ENCODE measurements around the gene SLIT3.

- TF ChIP-seq REST (IDR thresholded peaks at IDR 0.05; ENCODE audit: low read depth): no peak
- TF ChIP-seq EGR1 (IDR thresholded peaks at IDR 0.05; ENCODE audit: low read depth): no peak
- TF ChIP-seq EZH2 (IDR thresholded peaks at IDR 0.05): no peak
- TF ChIP-seq JUND (IDR thresholded peaks at IDR 0.05): no peak
- TF ChIP-seq, protein P1, sequence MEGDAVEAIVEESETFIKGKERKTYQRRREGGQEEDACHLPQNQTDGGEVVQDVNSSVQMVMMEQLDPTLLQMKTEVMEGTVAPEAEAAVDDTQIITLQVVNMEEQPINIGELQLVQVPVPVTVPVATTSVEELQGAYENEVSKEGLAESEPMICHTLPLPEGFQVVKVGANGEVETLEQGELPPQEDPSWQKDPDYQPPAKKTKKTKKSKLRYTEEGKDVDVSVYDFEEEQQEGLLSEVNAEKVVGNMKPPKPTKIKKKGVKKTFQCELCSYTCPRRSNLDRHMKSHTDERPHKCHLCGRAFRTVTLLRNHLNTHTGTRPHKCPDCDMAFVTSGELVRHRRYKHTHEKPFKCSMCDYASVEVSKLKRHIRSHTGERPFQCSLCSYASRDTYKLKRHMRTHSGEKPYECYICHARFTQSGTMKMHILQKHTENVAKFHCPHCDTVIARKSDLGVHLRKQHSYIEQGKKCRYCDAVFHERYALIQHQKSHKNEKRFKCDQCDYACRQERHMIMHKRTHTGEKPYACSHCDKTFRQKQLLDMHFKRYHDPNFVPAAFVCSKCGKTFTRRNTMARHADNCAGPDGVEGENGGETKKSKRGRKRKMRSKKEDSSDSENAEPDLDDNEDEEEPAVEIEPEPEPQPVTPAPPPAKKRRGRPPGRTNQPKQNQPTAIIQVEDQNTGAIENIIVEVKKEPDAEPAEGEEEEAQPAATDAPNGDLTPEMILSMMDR (IDR thresholded peaks at IDR 0.05 in 2 of 3, conservative IDR thresholded peaks at IDR 0.05 in 1 of 3; ENCODE audit: borderline replicate concordance in 1 of 3, insufficient read depth in 1 of 3, low read depth in 2 of 3, low read length in 2 of 3): no peak
- no peak for TF ChIP-seq EZH2phosphoT487 (IDR thresholded peaks at IDR 0.05; ENCODE audit: borderline replicate concordance)
- TF ChIP-seq SP1 (IDR thresholded peaks at IDR 0.05; ENCODE audit: low read depth): no peak
Observed at GRCh38 chr5:168666356-168666755, 634.6 kb downstream of the SLIT3 start.

Measured in HCT116 (cell line).